Measurements from ENCODE around the gene INHA.

The INHA gene

GRCh38 chr2:219618733-219619122 lies 46.6 kb downstream of the INHA start:
- TF ChIP-seq RAD21 (IDR thresholded peaks at IDR 0.05; ENCODE audit: low read depth) (no peak), TEAD4 (IDR thresholded peaks at IDR 0.05) (no peak), ZBTB7A (IDR thresholded peaks at IDR 0.05; ENCODE audit: low read depth) (no peak), TCF12 (IDR thresholded peaks at IDR 0.05; ENCODE audit: low read depth) (no peak)
- TF ChIP-seq, protein P1, sequence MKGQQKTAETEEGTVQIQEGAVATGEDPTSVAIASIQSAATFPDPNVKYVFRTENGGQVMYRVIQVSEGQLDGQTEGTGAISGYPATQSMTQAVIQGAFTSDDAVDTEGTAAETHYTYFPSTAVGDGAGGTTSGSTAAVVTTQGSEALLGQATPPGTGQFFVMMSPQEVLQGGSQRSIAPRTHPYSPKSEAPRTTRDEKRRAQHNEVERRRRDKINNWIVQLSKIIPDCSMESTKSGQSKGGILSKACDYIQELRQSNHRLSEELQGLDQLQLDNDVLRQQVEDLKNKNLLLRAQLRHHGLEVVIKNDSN (IDR thresholded peaks at IDR 0.05), result no peak

DNA sequence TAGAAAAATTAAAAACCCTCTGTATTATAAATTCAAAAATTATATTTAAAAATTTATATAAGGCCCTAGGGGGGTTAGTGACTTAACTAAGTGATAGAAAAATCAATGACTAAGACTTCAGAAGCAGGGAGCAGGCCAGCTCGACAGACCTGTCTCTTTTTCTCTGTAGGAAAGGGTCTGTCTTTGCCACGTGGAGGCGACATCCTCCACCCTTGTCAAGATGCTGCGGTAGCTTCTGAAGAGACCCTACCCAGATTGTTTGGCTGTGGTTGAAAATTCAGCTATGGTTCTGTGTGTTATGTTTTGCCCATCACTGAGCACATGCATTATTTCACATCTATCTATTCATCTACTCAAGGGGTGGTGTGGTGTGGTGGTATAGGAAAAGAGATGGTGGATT lies 47.1 kb downstream of the INHA start:
- TF ChIP-seq, protein P1 (IDR thresholded peaks at IDR 0.05), result no peak
- TF ChIP-seq YY1 (IDR thresholded peaks at IDR 0.05; ENCODE audit: low read depth) (no peak), TAF1 (IDR thresholded peaks at IDR 0.05; ENCODE audit: low read depth) (no peak), TEAD4 (IDR thresholded peaks at IDR 0.05) (no peak), TCF12 (IDR thresholded peaks at IDR 0.05; ENCODE audit: low read depth) (no peak)
- TF ChIP-seq, protein P2, sequence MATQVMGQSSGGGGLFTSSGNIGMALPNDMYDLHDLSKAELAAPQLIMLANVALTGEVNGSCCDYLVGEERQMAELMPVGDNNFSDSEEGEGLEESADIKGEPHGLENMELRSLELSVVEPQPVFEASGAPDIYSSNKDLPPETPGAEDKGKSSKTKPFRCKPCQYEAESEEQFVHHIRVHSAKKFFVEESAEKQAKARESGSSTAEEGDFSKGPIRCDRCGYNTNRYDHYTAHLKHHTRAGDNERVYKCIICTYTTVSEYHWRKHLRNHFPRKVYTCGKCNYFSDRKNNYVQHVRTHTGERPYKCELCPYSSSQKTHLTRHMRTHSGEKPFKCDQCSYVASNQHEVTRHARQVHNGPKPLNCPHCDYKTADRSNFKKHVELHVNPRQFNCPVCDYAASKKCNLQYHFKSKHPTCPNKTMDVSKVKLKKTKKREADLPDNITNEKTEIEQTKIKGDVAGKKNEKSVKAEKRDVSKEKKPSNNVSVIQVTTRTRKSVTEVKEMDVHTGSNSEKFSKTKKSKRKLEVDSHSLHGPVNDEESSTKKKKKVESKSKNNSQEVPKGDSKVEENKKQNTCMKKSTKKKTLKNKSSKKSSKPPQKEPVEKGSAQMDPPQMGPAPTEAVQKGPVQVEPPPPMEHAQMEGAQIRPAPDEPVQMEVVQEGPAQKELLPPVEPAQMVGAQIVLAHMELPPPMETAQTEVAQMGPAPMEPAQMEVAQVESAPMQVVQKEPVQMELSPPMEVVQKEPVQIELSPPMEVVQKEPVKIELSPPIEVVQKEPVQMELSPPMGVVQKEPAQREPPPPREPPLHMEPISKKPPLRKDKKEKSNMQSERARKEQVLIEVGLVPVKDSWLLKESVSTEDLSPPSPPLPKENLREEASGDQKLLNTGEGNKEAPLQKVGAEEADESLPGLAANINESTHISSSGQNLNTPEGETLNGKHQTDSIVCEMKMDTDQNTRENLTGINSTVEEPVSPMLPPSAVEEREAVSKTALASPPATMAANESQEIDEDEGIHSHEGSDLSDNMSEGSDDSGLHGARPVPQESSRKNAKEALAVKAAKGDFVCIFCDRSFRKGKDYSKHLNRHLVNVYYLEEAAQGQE (IDR thresholded peaks at IDR 0.05; ENCODE audit: low read depth), result no peak

GRCh38 chr2:219620546-219620945 lies 48.4 kb downstream of the INHA start:
- TF ChIP-seq TEAD4 (IDR thresholded peaks at IDR 0.05) (no peak), YY1 (IDR thresholded peaks at IDR 0.05; ENCODE audit: low read depth) (no peak), RAD21 (IDR thresholded peaks at IDR 0.05; ENCODE audit: low read depth) (no peak), CEBPB (IDR thresholded peaks at IDR 0.05) (no peak), TAF1 (IDR thresholded peaks at IDR 0.05; ENCODE audit: low read depth) (no peak)
- TF ChIP-seq, protein P2 (IDR thresholded peaks at IDR 0.05; ENCODE audit: low read depth), result no peak

DNA sequence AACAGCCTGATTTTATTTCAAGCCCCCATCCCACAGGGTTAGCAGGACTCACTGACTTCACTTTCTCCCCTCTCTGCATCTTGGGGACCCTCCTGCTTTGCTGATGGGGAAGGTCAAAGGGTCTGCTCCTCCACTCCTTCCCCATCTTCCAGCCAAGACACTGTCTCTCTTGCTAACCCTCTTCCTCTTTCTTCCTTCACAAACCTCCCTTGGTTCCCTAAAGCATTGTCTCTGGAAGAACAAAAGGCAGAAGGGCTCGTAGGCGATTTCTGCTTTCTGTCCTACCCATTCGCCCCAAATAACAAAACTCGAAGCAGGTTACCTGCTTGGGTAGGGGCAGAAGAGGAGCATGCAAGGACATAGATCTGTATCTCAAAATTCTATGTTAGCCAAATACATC lies 49.8 kb downstream of the INHA start:
- TF ChIP-seq EP300 (IDR thresholded peaks at IDR 0.05; ENCODE audit: borderline replicate concordance) (no peak), EGR1 (IDR thresholded peaks at IDR 0.05) (no peak), ZBTB7A (IDR thresholded peaks at IDR 0.05; ENCODE audit: low read depth) (no peak), CEBPB (IDR thresholded peaks at IDR 0.05) (no peak), NFIC (IDR thresholded peaks at IDR 0.05) (no peak), FOXM1 (IDR thresholded peaks at IDR 0.05; ENCODE audit: borderline replicate concordance, low read depth) (no peak), TAF1 (IDR thresholded peaks at IDR 0.05; ENCODE audit: low read depth) (no peak), CREB1 (IDR thresholded peaks at IDR 0.05; ENCODE audit: low read depth) (no peak), TCF12 (IDR thresholded peaks at IDR 0.05; ENCODE audit: low read depth) (no peak)
- TF ChIP-seq, protein P3, sequence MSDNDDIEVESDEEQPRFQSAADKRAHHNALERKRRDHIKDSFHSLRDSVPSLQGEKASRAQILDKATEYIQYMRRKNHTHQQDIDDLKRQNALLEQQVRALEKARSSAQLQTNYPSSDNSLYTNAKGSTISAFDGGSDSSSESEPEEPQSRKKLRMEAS (IDR thresholded peaks at IDR 0.05), result no peak
- TF ChIP-seq, protein P1 (IDR thresholded peaks at IDR 0.05), result no peak

DNA sequence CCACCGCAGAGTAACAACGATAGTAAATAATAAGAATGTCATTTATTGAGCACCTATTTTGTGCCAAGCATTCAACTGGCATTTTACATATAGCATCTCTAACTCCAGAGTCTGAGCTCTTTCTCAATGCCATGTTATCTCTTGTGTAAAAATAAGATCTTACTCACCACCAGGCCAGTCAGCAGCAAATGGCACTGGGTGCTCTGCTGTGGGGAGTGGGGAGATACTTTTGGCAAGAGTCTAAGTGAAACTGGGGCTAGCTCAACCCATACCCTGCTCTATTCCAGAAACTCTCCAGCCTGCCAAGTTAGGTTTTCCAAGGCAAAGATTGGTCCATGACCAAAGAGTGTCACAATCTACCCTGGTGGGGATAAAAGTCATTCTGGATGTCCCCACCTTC lies 50.4 kb downstream of the INHA start:
- TF ChIP-seq TEAD4 (IDR thresholded peaks at IDR 0.05) (no peak), TCF12 (IDR thresholded peaks at IDR 0.05; ENCODE audit: low read depth) (no peak)

GRCh38 chr2:219624565-219624964 lies 52.5 kb downstream of the INHA start:
- TF ChIP-seq YY1 (IDR thresholded peaks at IDR 0.05; ENCODE audit: low read depth) (no peak), CREB1 (IDR thresholded peaks at IDR 0.05; ENCODE audit: low read depth) (no peak), TCF12 (IDR thresholded peaks at IDR 0.05; ENCODE audit: low read depth) (no peak), EP300 (IDR thresholded peaks at IDR 0.05; ENCODE audit: borderline replicate concordance) (no peak), TAF1 (IDR thresholded peaks at IDR 0.05; ENCODE audit: low read depth) (no peak), EGR1 (IDR thresholded peaks at IDR 0.05) (no peak), ZBTB7A (IDR thresholded peaks at IDR 0.05; ENCODE audit: low read depth) (no peak), FOXM1 (IDR thresholded peaks at IDR 0.05; ENCODE audit: borderline replicate concordance, low read depth) (no peak), RAD21 (IDR thresholded peaks at IDR 0.05; ENCODE audit: low read depth) (no peak), NFIC (IDR thresholded peaks at IDR 0.05) (no peak), CEBPB (IDR thresholded peaks at IDR 0.05) (no peak), TEAD4 (IDR thresholded peaks at IDR 0.05) (no peak)
- TF ChIP-seq, protein P1 (IDR thresholded peaks at IDR 0.05), result no peak
- TF ChIP-seq, protein P3 (IDR thresholded peaks at IDR 0.05), result no peak
- TF ChIP-seq, protein P2 (IDR thresholded peaks at IDR 0.05; ENCODE audit: low read depth), result no peak

Measured in Ishikawa (cell line).